Measurements from ENCODE around the gene UBXN7. TPM values are rescaled to one million over a fixed set of nuclear protein-coding genes. Genes with fewer than 3 reads are reported as not detected.
"Not testable (repeated sequence)": the region's sequence is repeated elsewhere in the genome, so short reads cannot be mapped to it uniquely, and the experiment has no call there.

UBXN7 gene
- total and polyA plus RNA-seq, 2 donors (not counting 3 experiments of a cell fraction or from before 2014, with no cell fraction given), result 9.9 to 57.0 TPM

- H4K20me1 ChIP-seq (replicated peaks; ENCODE audit: control insufficient read depth, extremely low read depth, insufficient read depth, low read length), result no peaks in the 10 kb centered on the region
- DNase-seq (ENCODE audit: low read depth, low spot score), result peak; percentile 94
- TF ChIP-seq POLR2AphosphoS5 (IDR thresholded peaks at IDR 0.05; ENCODE audit: insufficient read depth, low read depth, low read length), result peak; percentile 94
- TF ChIP-seq FOS (IDR thresholded peaks at IDR 0.05; ENCODE audit: borderline replicate concordance, insufficient read depth, low read length), result no peak
- TF ChIP-seq MAX (IDR thresholded peaks at IDR 0.05; ENCODE audit: insufficient read depth, insufficient read length), result no peak
- peak; percentile 96 for TF ChIP-seq POLR2A (IDR thresholded peaks at IDR 0.05; ENCODE audit: low read depth, low read length)
- TF ChIP-seq MYC (IDR thresholded peaks at IDR 0.05; ENCODE audit: low read depth, low read length), result no peak
- no peak for TF ChIP-seq CTCF (IDR thresholded peaks at IDR 0.05; ENCODE audit: extremely low read depth in 1 of 2, insufficient read depth in 1 of 2, low read depth in 1 of 2, low read length in 2 of 2)
- no peak for TF ChIP-seq EZH2 (IDR thresholded peaks at IDR 0.05; ENCODE audit: borderline replicate concordance, low read depth, low read length, severe bottlenecking)
- TF ChIP-seq JUN (IDR thresholded peaks at IDR 0.05; ENCODE audit: borderline replicate concordance, insufficient read depth, insufficient read length, low read depth), result no peak
- no peak for TF ChIP-seq GATA2 (IDR thresholded peaks at IDR 0.05; ENCODE audit: insufficient read depth, insufficient read length, low read depth, low read length)
- intact Hi-C loops (cut with micrococcal nuclease), result loop anchor here (1.0 kb wide), 3 partner anchors 31 to 185 kb away; partner anchors contain the start of genes PCYT1A, RNF168 and UBXN7
- peak within 1 kb of the TSS; percentile 51 for H3K27ac ChIP-seq (ENCODE audit: insufficient read depth, low read depth, low read length)
- peak within 1 kb of the TSS; percentile 65 for H3K9ac ChIP-seq (replicated peaks; ENCODE audit: extremely low read depth, insufficient read depth, low read length)
- H3K36me3 ChIP-seq (ENCODE audit: control insufficient read depth in 2 of 2, extremely low read depth in 1 of 2, insufficient read depth in 2 of 2, low read length in 2 of 2), result no peaks in the 10 kb centered on the region
- H3K4me2 ChIP-seq (ENCODE audit: insufficient read depth, low read length), result peak within 1 kb of the TSS; percentile 52
- peak; percentile 86 for FAIRE-seq
- POLR2A ChIA-PET, result interaction anchor here (1.1 kb wide), 1 partner anchor 20 kb away, joined by 3 read pairs; no protein-coding TSS in a partner anchor
- H2AFZ ChIP-seq (ENCODE audit: low read depth, low read length), result peak within 1 kb of the TSS; percentile 93
- no peaks in the 10 kb centered on the region for H3K27me3 ChIP-seq (ENCODE audit: control insufficient read depth in 2 of 2, insufficient read depth in 2 of 2, low read length in 2 of 2)
- dilution Hi-C loops (cut with MboI; ENCODE audit: extremely low pct_ligation_motif_present, low sequenced_read_pairs), result no loop called here
- H3K79me2 ChIP-seq (ENCODE audit: control insufficient read depth, insufficient read depth, low read length), result no peaks in the 10 kb centered on the region
- peak within 1 kb of the TSS; percentile 48 to 96 (median 53) for H3K4me3 ChIP-seq (replicated peaks in 1 of 3; ENCODE audit: insufficient read depth in 1 of 3, low read depth in 1 of 3, low read length in 3 of 3)
- H3K9me3 ChIP-seq (replicated peaks; ENCODE audit: control insufficient read depth, insufficient read depth, low read length), result no peaks in the 10 kb centered on the region
- BruUV-seq (replicated peaks), result no TSS peak
- peaks cover 5% of the 10 kb centered on the region for H3K4me1 ChIP-seq (ENCODE audit: control insufficient read depth, extremely low read depth, insufficient read depth, low read length)
- CTCF ChIA-PET, result interaction anchor here (0.8 to 1.4 kb wide), 4 partner anchors 16 to 115 kb away, joined by 3 to 5 read pairs (median 4); partner anchors contain the start of gene UBXN7
- H3K9me1 ChIP-seq (replicated peaks; ENCODE audit: control insufficient read depth, extremely low read depth, insufficient read depth, low read length), result no peaks in the 10 kb centered on the region
Observed at GRCh38 chr3:196317687-196318467, 114.3 kb downstream of the UBXN7 start, which contains the start of gene DYNLT2B. TSS of gene DYNLT2B (minus strand) at chr3:196318240. CDS start at chr3:196318152, 88 bp downstream.

DNA sequence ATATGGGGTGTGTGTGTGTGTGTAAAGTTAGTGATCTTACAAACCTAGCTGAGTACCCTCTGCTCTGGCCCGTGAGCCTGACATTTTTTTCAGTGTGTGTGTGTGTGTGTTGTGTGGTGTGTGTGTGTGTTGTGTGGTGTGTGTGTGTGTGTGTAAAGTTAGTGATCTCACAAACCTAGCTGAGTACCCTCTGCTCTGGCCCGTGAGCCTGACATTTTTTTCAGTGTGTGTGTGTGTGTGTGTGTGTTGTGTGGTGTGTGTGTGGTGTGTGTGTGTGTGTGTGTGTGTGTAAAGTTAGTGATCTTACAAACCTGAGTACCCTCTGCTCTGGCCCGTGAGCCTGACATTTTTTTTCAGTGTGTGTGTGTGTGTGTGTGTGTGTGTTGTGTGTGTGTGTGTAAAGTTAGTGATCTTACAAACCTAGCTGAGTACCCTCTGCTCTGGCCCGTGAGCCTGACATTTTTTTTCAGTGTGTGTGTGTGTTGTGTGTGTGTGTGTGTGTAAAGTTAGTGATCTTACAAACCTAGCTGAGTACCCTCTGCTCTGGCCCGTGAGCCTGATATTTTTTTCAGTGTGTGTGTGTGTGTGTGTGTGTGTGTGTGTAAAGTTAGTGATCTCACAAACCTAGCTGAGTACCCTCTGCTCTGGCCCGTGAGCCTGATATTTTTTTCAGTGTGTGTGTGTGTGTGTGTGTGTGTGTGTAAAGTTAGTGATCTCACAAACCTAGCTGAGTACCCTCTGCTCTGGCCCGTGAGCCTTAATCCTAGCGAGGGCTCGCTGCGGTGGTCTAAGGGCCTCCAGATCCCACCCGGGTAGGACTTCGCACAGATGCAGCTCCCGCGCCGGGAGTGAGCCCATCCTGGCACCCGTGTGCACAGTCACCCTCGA lies 115.2 kb downstream of the UBXN7 start:
- DNase-seq (ENCODE audit: low read depth, low spot score); H3K9me1 ChIP-seq (replicated peaks; ENCODE audit: control insufficient read depth, extremely low read depth, insufficient read depth, low read length); H3K9me3 ChIP-seq (replicated peaks; ENCODE audit: control insufficient read depth, insufficient read depth, low read length); H4K20me1 ChIP-seq (replicated peaks; ENCODE audit: control insufficient read depth, extremely low read depth, insufficient read depth, low read length); H3K36me3 ChIP-seq (ENCODE audit: control insufficient read depth in 2 of 2, extremely low read depth in 1 of 2, insufficient read depth in 2 of 2, low read length in 2 of 2); H3K27me3 ChIP-seq (ENCODE audit: control insufficient read depth in 2 of 2, insufficient read depth in 2 of 2, low read length in 2 of 2); H3K79me2 ChIP-seq (ENCODE audit: control insufficient read depth, insufficient read depth, low read length); dilution Hi-C loops (cut with MboI; ENCODE audit: extremely low pct_ligation_motif_present, low sequenced_read_pairs); H3K4me1 ChIP-seq (ENCODE audit: control insufficient read depth, extremely low read depth, insufficient read depth, low read length): not testable (repeated sequence)
- ChIA-PET POLR2A (interaction anchor here (1.1 kb wide), 1 partner anchor 19 kb away, joined by 3 read pairs; no protein-coding TSS in a partner anchor), CTCF (interaction anchor here (0.8 to 1.4 kb wide), 3 partner anchors 62 to 115 kb away, joined by 3 to 5 read pairs (median 4); partner anchors contain the start of gene UBXN7)
- Histone ChIP-seq H3K27ac (ENCODE audit: insufficient read depth, low read depth, low read length) (peak overlapping the region; percentile 51), H3K9ac (replicated peaks; ENCODE audit: extremely low read depth, insufficient read depth, low read length) (peak overlapping the region; percentile 65), H3K4me3 (replicated peaks in 1 of 3; ENCODE audit: insufficient read depth in 1 of 3, low read depth in 1 of 3, low read length in 3 of 3) (peak overlapping the region; percentile 27 to 96 (median 53)), H3K4me2 (ENCODE audit: insufficient read depth, low read length) (peak overlapping the region; percentile 52), H2AFZ (ENCODE audit: low read depth, low read length) (peak overlapping the region; percentile 93)
- intact Hi-C loops (cut with micrococcal nuclease), result loop anchor here (1.0 kb wide), 1 partner anchor 115 kb away; the partner anchor contains the start of gene UBXN7
- peak; percentile 72 for FAIRE-seq
- BruUV-seq (replicated peaks), result TSS peak; percentile 44

Measured in endothelial cell of umbilical vein (primary cell).